Brain microvascular endothelial cell (primary cell): ENCODE data around the gene TRPM6.

Experiments
- DNase-seq: peaks from one replicate; pipeline ENCODE4 v3.0.0-alpha.2; 2020
- H3K27ac ChIP-seq: fragments of 250-450 bp; sonication (Bioruptor Pico); 2 replicates; pipeline ENCODE4 v1.5.1; 2020; ENCODE audit warnings: mild to moderate bottlenecking, moderate library complexity
- H3K27me3 ChIP-seq: fragments of 250-450 bp; sonication (Bioruptor Pico); replicated peaks from 2 replicates; pipeline ENCODE4 v1.5.1; 2020; ENCODE audit warnings: mild to moderate bottlenecking
- H3K36me3 ChIP-seq: fragments of 250-450 bp; sonication (Bioruptor Pico); replicated peaks from 2 replicates; pipeline ENCODE4 v1.5.1; 2020; ENCODE audit warnings: mild to moderate bottlenecking
- H3K4me3 ChIP-seq: 2 replicates; pipeline ENCODE4 v1.5.1; 2011; ENCODE audit warnings: low read depth, mild to moderate bottlenecking, control low read depth, low read length, moderate library complexity
- in situ Hi-C: cut with HindIII; loops from 2 replicates; pipeline ENCODE4 v1.10.0; 2017; ENCODE audit warnings: low sequenced_read_pairs, low pct_ligation_motif_present
- TF ChIP-seq, protein P1 (sequence below): IDR thresholded peaks from 2 replicates; pipeline ENCODE4 v1.5.1; 2011; ENCODE audit warnings: low read depth, mild to moderate bottlenecking, moderate library complexity, low read length, control low read depth, inconsistent platforms; ENCODE audit errors: missing control alignments

The TRPM6 gene

DNA sequence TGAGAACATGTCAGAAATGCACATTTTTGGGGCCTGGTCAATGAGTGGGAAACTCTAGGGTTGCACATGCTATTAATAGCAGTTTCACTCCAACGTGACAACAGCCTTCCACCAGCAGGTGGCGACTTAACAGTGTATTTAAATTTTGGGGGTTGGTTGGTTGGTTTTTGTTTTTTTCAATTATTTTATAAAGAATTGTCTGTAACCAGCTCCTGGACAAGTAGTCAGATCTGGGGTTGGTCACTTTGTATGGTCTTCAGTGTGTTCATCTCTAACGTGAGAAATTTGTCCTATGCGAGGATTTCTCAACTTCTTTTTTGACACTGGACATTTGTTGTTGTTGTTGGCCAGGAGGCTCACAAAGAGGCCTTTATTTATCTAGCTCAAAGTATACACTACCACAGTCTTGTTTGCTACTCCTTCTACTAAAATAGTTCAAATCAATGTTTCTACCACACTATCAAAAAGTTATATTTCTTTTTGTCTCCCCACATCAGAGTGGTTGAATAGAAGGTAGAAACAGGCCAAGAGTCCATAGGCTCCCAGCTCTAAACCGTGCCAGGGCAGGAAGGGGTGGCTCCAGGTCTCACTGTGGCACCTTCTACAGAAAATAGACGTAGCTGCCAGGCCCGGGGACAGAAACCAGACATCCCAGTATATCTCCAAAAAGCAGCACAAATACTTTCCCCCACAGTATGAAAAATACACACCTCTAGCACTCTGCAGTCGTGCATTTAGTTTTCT is 110.4 kb downstream of the TRPM6 start:
- no peaks in the 10 kb centered on the region for H3K27me3 ChIP-seq
- in situ Hi-C loops: no loop called here
- no peaks in the 10 kb centered on the region for H3K36me3 ChIP-seq
- H3K4me3 ChIP-seq: no peak overlapping the region
- peak; percentile 57 for DNase-seq
- H3K27ac ChIP-seq: no peak overlapping the region
- TF ChIP-seq, protein P1, sequence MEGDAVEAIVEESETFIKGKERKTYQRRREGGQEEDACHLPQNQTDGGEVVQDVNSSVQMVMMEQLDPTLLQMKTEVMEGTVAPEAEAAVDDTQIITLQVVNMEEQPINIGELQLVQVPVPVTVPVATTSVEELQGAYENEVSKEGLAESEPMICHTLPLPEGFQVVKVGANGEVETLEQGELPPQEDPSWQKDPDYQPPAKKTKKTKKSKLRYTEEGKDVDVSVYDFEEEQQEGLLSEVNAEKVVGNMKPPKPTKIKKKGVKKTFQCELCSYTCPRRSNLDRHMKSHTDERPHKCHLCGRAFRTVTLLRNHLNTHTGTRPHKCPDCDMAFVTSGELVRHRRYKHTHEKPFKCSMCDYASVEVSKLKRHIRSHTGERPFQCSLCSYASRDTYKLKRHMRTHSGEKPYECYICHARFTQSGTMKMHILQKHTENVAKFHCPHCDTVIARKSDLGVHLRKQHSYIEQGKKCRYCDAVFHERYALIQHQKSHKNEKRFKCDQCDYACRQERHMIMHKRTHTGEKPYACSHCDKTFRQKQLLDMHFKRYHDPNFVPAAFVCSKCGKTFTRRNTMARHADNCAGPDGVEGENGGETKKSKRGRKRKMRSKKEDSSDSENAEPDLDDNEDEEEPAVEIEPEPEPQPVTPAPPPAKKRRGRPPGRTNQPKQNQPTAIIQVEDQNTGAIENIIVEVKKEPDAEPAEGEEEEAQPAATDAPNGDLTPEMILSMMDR: peak; percentile 81

DNA sequence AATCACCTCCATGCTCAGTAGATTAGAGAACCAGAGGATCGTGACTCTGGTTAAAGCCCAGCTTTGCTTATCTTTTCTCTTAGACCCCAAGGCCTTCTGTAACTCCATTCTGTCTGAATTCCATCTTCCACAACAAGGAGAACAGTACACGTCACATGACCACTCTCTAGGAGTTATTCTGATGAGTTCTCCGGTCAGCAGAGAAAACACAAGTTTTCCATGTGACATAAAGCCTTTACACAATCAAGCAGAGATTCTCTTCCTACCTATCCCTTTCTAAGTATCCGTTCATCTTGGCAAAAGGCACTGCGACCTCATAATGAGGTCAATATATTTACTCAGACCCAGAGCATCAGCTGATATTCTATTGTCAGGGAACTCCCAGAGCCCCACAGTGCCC is 112.3 kb downstream of the TRPM6 start:
- no peak overlapping the region for H3K4me3 ChIP-seq
- H3K27me3 ChIP-seq: no peaks in the 10 kb centered on the region
- DNase-seq: no peak
- H3K36me3 ChIP-seq: no peaks in the 10 kb centered on the region
- no peak overlapping the region for H3K27ac ChIP-seq
- in situ Hi-C loops: no loop called here
- TF ChIP-seq, protein P1: no peak

- DNase-seq: peak; percentile 72
- TF ChIP-seq, protein P1: peak; percentile 88
These were observed 113.7 kb downstream of the TRPM6 start for GRCh38 chr9:74773886-74774479.

DNA sequence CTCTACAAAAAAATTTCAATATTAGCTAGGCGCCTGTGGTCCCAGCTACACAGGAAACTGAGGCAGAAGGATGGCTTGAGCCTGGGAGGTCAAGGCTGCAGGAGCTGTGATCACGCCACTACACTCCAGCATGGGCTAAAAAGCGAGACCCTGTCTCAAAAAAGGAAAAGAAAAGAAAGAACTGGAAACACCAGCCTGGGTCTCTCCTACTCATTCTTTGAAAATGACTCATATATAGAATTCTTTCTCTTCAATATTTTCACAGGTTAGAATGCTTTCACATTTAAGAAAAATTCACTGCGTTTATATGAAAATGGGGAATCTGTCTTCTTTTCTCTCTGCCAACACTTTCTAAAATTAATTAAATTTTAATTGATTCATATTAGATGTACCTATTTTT is 115.6 kb downstream of the TRPM6 start:
- H3K27ac ChIP-seq: no peak overlapping the region
- in situ Hi-C loops: no loop called here
- TF ChIP-seq, protein P1: no peak
- H3K27me3 ChIP-seq: no peaks in the 10 kb centered on the region
- H3K36me3 ChIP-seq: no peaks in the 10 kb centered on the region
- DNase-seq: no peak
- H3K4me3 ChIP-seq: no peak overlapping the region

More at GRCh38 chr9:74773886-74774479, 113.7 kb downstream of the TRPM6 start:
- Histone ChIP-seq H3K27me3 (no peaks in the 10 kb centered on the region), H3K36me3 (no peaks in the 10 kb centered on the region), H3K4me3 (no peak overlapping the region), H3K27ac (no peak overlapping the region)
- in situ Hi-C loops: no loop called here

DNA sequence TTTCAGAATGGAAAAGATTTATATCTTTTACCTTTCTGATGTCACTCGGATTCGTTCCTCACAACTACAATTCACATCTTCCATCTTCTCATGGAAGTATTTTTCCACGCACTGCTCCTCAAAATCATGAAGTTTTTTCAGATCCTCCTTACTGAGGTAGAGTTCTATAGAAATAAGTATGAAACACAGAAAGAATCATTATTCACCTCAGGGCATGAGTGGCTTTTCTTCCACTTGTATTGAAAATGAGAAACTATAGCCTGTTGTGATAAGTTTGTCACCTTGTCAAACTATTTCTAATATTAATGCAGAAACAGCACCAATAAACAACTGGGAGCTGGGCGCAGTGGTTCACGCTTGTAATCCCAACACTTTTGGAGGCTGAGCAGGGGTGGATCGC is 116.0 kb downstream of the TRPM6 start:
- TF ChIP-seq, protein P1: no peak
- H3K4me3 ChIP-seq: no peak overlapping the region
- no peaks in the 10 kb centered on the region for H3K36me3 ChIP-seq
- no peaks in the 10 kb centered on the region for H3K27me3 ChIP-seq
- H3K27ac ChIP-seq: no peak overlapping the region
- in situ Hi-C loops: no loop called here
- DNase-seq: no peak

DNA sequence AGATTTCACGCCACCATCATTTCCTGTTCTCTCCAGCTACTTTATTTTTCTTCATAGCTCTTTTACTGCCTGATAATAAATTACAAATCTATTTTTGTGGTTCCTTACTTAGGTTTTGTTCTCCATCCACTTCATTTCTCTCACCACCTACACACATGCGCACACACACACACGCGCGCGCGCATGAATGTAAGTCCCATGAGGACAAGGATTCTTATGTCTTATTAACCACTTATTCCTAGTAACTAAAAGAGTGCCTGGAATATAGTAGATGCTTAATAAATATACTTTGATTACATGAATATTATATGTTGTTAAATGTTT is 116.5 kb downstream of the TRPM6 start:
- Histone ChIP-seq H3K4me3 (no peak overlapping the region), H3K27ac (no peak overlapping the region), H3K36me3 (no peaks in the 10 kb centered on the region), H3K27me3 (no peaks in the 10 kb centered on the region)
- TF ChIP-seq, protein P1: no peak
- DNase-seq: no peak
- in situ Hi-C loops: no loop called here
